ENCODE results near the gene TOM1L2.

- TF ChIP-seq CTCF (conservative IDR thresholded peaks at IDR 0.05 in 1 of 2, IDR thresholded peaks at IDR 0.05 in 1 of 2; ENCODE audit: low read depth in 1 of 2, low read length in 2 of 2) = no peak
- no peak for TF ChIP-seq EZH2 (IDR thresholded peaks at IDR 0.05; ENCODE audit: low read length, missing control alignments)
Measured at GRCh38 chr17:17922070-17922614, 50.1 kb downstream of the TOM1L2 start.

All from fibroblast of lung (primary cell).